ENCODE data around the gene FAM89B.

Gene FAM89B

GRCh38 chr11:65578134-65578533 is 5.8 kb downstream of the FAM89B start:
- no peak overlapping the region for H3K27ac ChIP-seq
- in situ Hi-C loops (cut with HindIII; ENCODE audit: low pct_ligation_motif_present, low sequenced_read_pairs): no loop called here
- no peak overlapping the region for H3K4me3 ChIP-seq (ENCODE audit: low read depth, low read length)
- H3K36me3 ChIP-seq (replicated peaks): peaks cover 19% of the 10 kb centered on the region
- no peak for TF ChIP-seq CTCF (IDR thresholded peaks at IDR 0.05; ENCODE audit: low read depth, low read length, missing control alignments)
- no peak for DNase-seq
- H3K27me3 ChIP-seq (replicated peaks): no peaks in the 10 kb centered on the region

GRCh38 chr11:65578667-65579066 is 6.3 kb downstream of the FAM89B start:
- Histone ChIP-seq H3K27ac (no peak overlapping the region), H3K4me3 (ENCODE audit: low read depth, low read length) (no peak overlapping the region), H3K27me3 (replicated peaks) (no peaks in the 10 kb centered on the region), H3K36me3 (replicated peaks) (peaks cover 16% of the 10 kb centered on the region)
- no peak for TF ChIP-seq CTCF (IDR thresholded peaks at IDR 0.05; ENCODE audit: low read depth, low read length, missing control alignments)
- in situ Hi-C loops (cut with HindIII; ENCODE audit: low pct_ligation_motif_present, low sequenced_read_pairs): no loop called here
- no peak for DNase-seq

GRCh38 chr11:65579291-65579690 is 7.0 kb downstream of the FAM89B start:
- Histone ChIP-seq H3K4me3 (ENCODE audit: low read depth, low read length) (no peak overlapping the region), H3K27ac (no peak overlapping the region), H3K36me3 (replicated peaks) (peaks cover 21% of the 10 kb centered on the region), H3K27me3 (replicated peaks) (no peaks in the 10 kb centered on the region)
- in situ Hi-C loops (cut with HindIII; ENCODE audit: low pct_ligation_motif_present, low sequenced_read_pairs): no loop called here
- no peak for DNase-seq
- TF ChIP-seq CTCF (IDR thresholded peaks at IDR 0.05; ENCODE audit: low read depth, low read length, missing control alignments): no peak

GRCh38 chr11:65580031-65580692 is 7.8 kb downstream of the FAM89B start:
- in situ Hi-C loops (cut with HindIII; ENCODE audit: low pct_ligation_motif_present, low sequenced_read_pairs): no loop called here
- H3K4me3 ChIP-seq (ENCODE audit: low read depth, low read length): no peak overlapping the region

GRCh38 chr11:65580756-65581155 is 8.4 kb downstream of the FAM89B start:
- Histone ChIP-seq H3K27me3 (replicated peaks) (no peaks in the 10 kb centered on the region), H3K27ac (no peak overlapping the region), H3K4me3 (ENCODE audit: low read depth, low read length) (no peak overlapping the region), H3K36me3 (replicated peaks) (peaks cover 29% of the 10 kb centered on the region)
- no peak for DNase-seq
- in situ Hi-C loops (cut with HindIII; ENCODE audit: low pct_ligation_motif_present, low sequenced_read_pairs): no loop called here
- no peak for TF ChIP-seq CTCF (IDR thresholded peaks at IDR 0.05; ENCODE audit: low read depth, low read length, missing control alignments)

More at GRCh38 chr11:65580031-65580692, 7.8 kb downstream of the FAM89B start:
- Histone ChIP-seq H3K27ac (no peak overlapping the region), H3K27me3 (replicated peaks) (no peaks in the 10 kb centered on the region), H3K36me3 (replicated peaks) (peaks cover 24% of the 10 kb centered on the region)
- DNase-seq: no peak
- no peak for TF ChIP-seq CTCF (IDR thresholded peaks at IDR 0.05; ENCODE audit: low read depth, low read length, missing control alignments)

- Histone ChIP-seq H3K4me3 (ENCODE audit: low read depth, low read length) (no peak overlapping the region), H3K36me3 (replicated peaks) (peaks cover 36% of the 10 kb centered on the region), H3K27me3 (replicated peaks) (no peaks in the 10 kb centered on the region), H3K27ac (no peak overlapping the region)
- in situ Hi-C loops (cut with HindIII; ENCODE audit: low pct_ligation_motif_present, low sequenced_read_pairs): no loop called here
- no peak for DNase-seq
- TF ChIP-seq CTCF (IDR thresholded peaks at IDR 0.05; ENCODE audit: low read depth, low read length, missing control alignments): no peak
Observed at GRCh38 chr11:65581928-65582327, 9.6 kb downstream of the FAM89B start.

All from brain microvascular endothelial cell (primary cell).